ENCODE data around the gene SLFN5.
"Not testable (repeated sequence)": the region's sequence is repeated elsewhere in the genome, so short reads cannot be mapped to it uniquely, and the experiment has no call there.

Gene SLFN5

DNA sequence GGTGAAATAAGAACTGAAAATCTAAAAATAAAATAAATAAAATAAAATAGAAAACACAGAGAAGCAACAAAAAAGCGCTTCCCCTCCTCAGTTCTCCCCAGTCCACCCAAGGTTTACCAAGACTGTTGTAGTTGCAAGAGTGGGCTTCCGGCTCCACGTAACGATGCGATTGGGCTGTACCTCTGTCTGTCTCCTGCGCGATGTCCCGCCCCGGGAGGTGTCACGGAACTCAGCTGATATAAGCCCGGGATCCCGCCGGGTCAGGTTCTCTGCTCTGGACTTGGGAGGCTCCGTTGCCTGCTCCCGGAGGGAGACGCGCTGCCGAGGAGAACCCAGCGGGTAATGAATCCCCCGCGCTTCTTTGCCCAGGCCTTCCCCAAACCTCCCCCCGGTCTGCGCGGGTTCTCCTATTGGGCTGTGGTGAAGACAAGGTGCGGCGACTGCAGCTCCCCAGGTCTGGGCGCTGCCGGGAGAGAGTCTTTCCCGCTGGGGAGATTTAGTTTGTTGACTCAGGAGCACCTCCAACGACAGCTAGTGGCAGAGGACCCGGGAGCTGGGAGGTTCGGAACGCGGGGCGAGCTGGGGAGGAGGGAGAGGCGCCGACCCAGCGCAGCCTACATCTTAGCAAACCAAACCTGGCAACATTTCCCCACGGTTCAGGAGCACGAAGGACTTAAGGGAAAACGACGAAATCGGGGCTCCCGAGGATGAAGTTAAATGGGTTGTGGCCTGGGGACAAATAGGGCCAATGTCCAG is at the start of gene SLFN5:
Gene SLFN5 (plus strand): TSS at position 268 of the 756 bp plus-strand sequence. CDS start 15,619 bp downstream, outside the sequence.
- peak; percentile 72 to 94 (median 81) for DNase-seq

DNA sequence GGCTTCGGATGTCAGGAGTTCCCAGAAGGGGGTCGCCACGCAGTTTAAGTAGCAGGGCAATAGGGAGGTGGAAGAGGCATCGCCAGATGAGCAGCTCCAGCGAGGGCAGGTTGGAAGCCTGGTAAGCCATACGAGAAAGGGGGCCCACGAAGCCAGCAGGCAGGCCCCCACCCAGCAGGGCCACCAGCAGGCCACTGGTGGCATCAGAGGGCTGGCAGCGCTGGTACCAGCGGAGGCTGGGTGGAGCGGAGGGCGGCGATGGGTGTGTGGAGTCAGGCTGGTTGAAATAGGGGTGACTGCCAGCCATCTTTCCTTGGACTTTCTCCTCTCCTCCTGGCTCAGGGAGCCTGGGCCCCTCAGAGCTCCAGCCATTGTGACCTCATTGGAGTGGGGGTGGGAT is 48.9 kb upstream of the SLFN5 start, which contains the start of gene SLC35G3:
Gene SLC35G3 (minus strand): TSS at position 393 of the 400 bp plus-strand sequence. CDS start 86 bp downstream, at position 307.
- DNase-seq = not testable (repeated sequence)

DNA sequence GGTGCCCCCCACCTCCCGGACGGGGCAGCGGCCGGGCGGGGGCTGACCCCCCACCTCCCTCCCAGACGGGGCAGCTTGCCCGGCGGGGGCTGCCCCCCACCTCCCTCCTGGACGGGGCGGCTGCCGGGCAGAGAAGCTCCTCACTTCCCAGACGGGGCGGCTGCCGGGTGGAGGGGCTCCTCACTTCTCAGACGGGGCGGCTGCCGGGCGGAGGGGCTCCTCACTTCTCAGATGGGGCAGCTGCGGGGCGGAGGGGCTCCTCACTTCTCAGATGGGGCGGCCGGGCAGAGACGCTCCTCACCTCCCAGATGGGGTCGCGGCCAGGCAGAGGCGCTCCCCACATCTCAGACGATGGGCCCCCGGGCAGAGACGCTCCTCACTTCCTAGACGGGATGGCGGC is 47.8 kb upstream of the SLFN5 start:
- not testable (repeated sequence) for DNase-seq

DNA sequence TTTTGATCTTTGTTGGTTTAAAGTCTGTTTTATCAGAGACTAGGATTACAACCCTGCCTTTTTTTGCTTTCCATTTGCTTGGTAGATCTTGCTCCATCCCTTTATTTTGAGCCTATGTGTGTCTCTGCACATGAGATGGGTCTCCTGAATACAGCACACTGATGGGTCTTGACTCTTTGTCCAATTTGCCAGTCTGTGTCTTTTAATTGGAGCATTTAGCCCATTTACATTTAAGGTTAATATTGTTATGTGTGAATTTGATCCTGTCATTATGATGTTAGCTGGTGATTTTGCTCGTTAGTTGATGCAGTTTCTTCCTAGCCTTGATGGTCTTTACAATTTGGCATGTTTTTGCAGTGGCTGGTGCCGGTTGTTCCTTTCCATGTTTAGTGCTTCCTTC is 40.3 kb upstream of the SLFN5 start:
- not testable (repeated sequence) for DNase-seq

DNA sequence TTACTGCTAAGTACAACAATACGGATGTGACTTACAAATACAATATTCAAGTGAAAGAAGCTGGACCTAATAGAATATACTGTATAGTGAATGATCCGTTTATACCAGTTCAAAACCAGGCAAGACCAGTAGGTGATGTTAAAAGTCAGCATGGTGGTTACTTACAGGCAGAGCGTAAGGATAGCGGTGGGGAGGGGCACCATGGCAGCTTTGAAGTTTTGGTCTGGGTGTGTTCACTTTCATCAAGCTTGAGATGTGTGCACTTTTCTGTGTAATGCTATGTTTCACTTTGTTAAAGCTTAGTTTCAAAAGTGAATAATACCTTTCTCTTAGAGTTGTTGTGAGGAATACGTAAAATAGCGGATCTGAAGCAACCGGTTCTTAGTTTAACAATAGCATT is 32.1 kb upstream of the SLFN5 start:
- DNase-seq = no peak

DNA sequence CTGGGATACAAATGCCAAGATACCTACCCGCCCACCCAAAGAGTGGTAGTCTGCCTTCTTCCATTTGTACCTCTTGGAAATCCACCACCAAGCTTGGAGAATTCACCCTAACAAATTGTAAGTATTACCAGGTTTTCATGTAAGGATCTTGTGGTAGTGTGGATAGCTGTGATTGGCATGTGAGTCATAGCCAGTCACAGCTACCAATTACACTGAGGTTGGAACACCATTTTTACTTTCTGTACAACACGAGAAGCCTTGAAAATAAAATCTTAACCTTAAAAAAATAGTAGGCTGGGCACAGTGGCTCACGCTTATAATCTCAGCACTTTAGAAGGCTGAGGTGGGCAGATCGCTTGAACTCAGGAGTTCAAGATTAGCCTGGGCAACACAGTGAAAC is 30.2 kb upstream of the SLFN5 start:
- DNase-seq = no peak

DNA sequence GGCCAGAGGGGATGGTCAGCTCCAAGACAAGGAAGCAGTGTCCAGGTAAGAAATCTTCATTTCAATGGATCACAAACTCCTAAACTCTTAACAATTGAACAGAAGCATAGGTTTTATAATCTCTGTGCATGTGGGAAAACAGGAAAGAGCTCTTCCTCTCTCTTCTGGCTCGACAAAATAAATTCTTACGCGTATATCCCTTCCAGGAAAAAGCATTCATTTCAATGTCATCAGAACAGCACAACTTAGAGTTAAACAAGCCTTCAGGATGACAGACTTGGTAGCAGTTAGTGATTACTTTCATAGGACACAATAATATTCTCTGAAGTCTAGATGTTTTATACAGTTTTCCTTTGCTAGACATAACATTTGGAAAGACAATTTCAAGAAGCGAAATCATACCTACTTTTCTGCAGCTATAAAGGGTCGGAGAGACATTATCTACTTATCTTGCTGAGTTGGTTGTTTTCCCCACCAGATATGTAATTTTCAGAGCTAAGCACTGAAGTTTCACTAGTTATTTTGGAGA is 29.4 kb upstream of the SLFN5 start:
- DNase-seq = no peak

DNA sequence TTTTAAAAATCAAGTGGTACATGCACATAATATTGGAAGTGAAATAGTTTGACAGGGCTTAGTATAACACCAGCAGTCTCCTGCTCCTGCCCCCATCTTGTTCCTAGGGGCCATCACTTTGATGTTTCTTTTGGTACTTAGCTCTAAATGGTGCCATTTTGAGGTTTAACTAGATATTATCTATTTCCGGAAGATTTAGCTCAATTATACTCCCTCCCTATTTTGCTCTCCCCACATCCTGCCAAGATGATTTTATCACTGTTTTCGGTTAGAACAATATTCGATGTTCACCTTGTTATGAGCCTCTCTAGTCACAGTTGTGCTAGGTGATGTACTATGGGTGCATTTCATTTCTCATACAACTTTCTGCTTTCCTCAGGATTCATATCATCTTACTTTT is 28.7 kb upstream of the SLFN5 start:
- no peak for DNase-seq

DNA sequence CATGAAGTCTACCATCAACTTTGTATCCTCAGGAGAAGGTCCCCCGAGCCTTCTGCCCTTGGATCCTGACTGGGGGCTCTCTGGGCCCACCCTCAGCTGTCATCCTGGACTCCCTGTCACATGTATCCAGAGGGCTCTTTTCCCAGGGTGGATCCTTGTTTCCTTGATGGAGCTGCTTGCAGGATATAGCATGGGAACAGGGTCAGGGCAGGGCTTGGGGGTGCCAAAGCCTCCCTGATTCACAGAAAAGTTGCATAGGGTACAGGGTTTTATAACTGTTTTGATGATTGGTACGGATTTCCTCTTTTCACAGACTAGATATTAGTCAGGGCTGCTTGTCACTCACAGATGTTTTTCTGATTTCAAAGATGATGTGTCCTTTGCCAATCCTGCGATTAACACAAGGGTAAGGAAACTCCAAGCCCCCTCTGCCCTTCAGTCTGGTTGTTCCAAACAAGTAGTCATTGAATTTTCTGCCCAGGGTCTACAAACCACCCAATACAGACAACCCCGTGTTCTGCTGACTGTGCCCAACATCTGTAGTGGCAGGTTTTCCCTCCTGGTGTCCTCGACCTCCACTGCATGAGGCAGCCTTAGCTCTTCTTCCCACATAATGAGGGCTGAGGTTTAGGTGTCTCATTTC is 28.1 kb upstream of the SLFN5 start:
- DNase-seq = no peak

DNA sequence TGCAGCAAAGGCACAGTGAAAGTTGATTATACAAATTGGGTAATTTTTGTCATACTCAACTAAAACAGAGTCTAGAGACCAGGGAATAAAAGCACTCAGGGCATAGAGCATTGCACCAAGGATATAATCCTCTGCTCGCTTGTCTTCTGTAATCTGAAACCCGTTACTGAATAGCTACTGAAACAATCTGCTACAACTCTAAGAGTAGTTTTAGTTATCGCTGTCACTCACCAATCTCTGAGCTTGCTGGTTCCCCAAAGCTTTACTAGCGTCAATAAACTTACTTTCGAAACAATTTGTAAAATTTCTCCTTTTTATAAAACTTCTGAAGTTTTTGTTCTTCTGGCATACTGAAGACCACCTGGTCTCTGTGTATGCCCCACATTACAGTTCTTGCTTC is 25.8 kb upstream of the SLFN5 start:
- no peak for DNase-seq

DNA sequence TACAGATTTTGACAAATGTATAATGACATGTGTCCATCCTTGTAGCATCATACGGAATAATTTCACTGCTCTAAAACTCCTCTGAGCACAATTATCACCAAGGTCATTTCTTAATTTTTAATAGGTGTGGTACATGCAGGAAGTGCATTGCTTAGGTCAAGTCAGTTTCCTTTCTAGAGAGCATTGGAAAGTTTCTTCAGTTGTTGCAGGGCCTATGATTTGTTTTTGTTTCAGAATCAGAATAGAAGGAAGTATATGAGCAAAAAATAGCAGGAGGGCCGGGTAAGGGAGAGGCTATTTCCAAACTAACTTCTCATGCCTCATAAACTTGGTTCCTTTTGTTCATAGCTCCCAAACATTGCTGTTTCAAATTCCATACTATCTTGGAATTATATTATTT is 24.0 kb upstream of the SLFN5 start:
- DNase-seq = no peak

DNA sequence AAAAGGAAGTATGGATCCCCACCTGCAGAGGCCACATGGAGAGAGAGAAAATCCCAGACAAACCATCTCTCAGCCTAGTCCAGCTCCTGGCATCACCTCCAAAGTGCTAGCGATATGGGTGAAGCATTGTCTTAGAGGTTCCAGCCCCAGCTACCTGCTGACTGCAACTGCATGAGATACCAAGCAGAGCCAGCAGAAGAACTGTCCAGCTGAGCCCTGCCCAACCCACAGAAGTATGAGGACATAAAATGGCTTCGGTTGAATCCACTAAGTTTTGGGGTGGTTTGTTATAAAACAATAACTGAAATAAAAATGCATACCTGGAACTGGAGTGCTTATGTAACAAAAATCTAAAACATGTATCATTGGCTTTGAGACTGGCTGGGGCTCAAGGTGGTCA is 20.4 kb upstream of the SLFN5 start:
- no peak for DNase-seq

DNA sequence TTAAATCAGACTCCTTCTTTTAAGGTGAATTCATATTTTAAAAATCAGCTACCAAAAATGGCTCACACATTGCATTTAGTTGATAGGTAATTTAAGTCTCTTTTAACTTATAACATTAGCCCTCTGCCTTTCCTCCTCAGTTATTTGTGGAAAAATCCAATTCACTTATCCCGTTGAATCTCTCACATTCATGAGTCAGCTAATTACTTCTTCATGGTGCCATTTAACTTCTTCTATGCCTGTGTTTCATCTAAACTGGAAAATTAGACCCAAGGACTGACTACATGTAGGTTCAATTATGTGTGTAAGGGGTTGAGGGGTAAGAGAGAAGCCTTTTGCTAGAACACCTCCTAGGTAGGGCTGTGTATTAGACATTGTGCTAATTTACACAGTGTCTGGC is 18.4 kb upstream of the SLFN5 start:
- no peak for DNase-seq

DNA sequence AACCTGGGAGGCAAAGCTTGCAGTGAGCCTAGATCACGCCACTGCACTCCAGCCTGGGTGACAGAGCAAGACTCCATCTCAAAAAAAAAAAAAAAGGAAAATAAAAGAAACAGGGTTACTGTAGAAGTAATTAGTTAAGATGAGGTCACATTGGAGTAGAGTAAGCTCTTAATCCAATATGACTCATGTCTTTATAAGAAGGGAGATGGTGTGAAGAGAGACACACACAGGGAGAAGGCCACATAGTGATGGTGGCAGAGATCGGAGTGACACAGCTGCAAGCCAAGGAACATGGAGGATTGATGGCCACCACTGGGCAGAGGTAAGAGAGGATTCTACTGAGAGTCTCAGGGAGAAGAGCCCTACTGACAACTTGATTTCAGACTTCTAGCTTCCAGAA is 15.3 kb upstream of the SLFN5 start:
- DNase-seq = no peak

DNA sequence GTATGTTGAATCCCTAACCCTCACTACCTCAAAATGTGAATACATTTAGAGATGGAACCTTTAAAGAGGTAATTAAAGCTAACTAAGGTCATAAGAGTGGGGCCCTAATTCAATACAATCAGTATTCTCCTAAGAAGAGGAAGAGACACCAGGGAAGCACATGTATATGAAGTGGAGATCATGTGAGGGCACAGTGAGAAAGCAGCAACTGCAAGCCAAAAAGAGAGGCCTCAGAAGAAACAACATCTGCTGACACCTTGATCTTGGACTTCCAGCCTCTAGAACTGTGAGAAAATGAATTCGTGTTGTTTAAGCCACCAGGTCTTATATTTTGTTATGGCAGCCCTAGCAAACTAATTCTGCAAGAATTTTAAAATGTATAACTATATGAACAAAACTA is 13.2 kb upstream of the SLFN5 start:
- DNase-seq = no peak

DNA sequence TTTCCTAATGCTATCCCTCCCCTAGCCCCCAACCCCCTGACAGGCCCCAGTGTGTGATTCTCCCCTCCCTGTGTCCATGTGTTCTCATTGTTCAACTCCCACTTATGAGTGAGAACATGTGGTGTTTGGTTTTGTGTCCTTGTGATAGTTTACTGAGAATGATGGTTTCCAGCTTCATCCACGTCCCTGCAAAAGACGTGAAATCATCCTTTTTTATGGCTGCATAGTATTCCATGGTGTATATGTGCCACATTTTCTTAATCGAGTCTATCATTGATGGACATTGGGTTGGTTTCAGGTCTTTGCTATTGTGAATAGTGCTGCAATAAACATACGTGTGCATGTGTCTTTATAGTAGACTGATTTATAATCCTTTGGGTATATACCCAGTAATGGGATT is 8.6 kb upstream of the SLFN5 start:
- not testable (repeated sequence) for DNase-seq

DNA sequence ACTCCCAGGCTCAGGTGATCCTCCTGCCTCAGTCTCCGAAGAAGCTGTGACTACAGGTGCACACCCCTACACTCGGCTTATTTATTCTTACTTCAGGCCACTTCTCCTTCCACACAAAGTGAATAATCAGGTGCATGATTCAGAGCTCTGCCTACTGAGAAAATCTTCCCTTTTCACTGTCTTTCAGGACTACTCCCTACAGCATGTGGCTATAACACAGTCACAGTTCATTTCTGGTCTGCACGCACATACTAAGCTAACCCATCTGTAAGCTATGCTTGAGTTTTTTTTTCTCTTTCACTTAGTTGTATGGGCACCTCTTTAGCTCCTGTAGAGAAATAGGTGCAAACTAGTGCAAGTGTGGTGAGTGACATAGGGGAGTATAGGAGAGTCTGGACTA is 7.6 kb upstream of the SLFN5 start:
- DNase-seq = no peak

DNA sequence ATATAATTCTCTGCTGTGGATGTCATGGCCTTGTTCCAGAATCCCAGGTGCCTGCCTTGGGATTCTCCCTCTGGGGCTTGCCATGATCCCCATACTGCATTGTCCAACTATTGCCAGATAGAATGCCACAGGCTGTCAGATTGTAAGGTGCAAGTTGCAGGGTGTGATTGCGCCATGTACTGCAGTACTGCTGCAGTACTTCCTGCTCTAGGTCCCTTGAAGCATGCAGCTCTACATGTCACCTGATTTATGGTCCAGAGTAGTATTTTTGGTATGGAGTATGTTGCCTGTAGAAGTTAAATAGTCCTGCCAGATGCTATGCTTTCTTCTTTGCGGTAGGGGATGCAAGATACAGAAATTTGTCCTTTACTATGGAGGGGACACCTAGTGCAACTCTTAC is 7.0 kb upstream of the SLFN5 start:
- DNase-seq = no peak

DNA sequence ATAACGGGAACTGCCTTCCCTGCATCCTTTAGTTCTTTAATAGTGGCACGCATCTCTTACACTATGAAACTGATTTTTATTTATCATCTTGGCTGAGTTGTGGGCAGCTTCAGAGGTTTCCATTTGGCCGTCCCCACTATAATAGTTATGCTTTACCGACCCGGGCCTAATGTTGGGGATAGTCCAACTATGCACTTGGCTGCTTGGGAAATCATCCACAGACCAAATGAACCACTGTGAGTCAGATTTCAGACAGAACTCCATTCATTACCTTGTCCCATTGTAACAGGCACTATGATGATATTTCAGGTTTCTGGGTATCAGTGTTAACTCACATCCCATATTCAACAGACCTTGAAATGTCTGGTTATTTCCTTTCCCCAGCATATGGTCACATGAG is 6.1 kb upstream of the SLFN5 start:
- no peak for DNase-seq

DNA sequence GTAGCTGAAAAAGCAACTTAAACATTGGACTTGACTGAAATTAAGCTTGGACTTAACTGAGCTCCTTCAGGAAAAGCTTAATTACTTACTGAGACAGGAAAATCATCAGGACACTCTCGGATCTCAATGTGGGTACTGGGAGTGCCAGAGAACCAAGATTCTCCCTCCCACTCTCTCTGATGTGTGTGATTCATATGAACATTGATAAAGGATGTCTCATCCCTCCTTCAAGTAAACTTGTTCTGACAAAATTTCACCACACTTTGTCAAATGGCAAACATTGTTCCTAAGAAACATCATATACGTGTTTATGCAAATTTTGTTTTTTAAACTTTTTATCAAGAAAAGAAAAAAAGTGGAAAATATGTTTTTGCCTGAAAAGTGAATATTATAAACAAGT is 4.1 kb upstream of the SLFN5 start:
- DNase-seq = no peak

DNA sequence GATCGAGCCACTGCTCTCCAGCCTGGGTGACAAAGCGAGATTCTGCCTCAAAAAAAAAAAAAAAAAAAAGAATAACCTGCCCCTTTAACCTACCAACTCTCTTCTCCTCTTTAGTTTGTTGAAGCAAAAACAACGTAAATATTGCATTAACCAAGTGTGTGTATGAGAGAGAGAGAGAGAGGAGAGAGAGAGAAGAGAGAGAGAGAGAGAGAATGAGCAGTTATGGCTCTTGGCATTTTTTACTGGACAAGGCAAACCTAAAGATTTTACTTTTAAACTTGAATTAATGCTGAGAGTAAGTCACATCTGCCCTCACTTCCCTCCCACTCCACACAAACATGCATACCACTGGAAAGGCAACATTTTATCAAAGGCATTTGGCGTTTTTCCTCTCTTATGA is 3.0 kb upstream of the SLFN5 start:
- no peak for DNase-seq

DNA sequence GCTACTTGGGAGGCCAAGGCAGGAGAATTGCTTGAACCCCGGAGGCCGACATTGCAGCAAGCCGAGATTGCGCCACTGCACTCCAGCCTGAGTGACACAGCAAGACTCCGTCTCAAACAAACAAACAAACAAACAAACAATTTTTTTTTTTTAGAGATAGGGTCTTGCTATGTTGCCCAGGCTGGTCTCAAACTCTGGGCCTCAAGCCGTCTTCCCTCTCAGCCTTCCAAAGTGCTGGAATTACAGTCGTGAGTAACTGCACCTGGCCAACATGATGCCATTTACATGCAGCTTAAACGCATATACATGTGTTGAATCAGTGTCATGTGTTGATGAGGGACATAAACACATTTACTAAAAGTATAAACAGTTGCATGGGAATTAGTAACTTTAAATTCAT is 2.0 kb upstream of the SLFN5 start:
- DNase-seq = no peak

DNA sequence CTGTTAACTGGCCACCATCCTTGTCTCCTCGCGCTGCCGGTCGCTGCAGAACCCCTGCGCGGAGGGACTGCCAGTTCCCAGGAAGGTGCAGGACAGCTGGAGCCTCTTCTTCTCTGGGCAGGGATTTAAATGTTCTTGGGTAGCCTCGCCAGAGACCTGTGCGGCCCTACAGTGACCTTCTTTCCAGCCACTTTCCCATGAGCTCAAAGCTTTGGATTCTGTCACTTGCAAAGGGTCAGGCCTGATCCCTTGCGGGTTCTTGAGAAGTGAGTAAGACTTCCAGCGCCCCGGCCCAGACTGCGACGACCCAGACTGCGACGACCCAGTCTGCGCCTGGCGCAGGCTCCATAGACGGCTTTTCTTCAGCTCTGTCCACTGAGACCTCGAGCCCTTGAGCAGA is 1.4 kb upstream of the SLFN5 start:
- DNase-seq = no peak

DNA sequence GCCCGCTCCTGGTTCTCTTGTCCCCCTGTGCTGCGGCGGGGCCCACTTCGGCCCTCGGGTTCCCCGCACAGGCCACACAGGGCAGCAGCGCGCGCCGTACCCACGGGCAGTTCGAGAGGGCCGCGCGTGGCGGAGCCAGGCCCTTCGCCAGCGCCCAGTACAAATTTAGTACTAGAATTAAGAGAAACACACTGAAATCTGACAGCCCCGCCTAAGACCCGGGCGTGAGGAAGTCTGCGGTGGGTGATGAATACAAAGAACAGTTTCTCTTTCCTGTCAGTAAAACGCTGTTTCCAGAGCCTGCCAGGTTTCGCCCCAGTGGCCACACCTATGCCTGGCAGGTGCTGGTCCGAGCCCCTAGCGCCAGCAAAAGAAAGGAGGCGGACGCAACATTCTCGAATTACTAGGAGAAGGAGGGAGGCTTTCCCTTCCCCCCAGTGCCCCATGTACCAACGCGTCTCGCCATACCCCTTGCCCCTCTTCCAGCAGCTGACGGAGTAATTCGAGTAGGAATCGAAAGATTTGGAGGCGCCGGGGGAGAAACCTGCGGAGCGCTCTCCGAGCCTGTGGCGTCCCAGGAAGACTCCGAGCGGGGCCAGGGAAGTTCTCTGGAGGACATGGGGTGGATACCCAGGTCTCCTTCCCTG is 591 bp upstream of the SLFN5 start:
- peak; percentile 72 to 83 (median 80) for DNase-seq
